HG02973 (cell line): ENCODE measurements around the gene HACD3.
"Not testable (repeated sequence)": the region's sequence is repeated elsewhere in the genome, so short reads cannot be mapped to it uniquely, and the experiment has no call there.

Experiments used
- ATAC-seq: cut with Tn5 transposase; IDR thresholded peaks from one replicate; pipeline ENCODE4 v1.9.1; 2021; ENCODE audit warnings: moderate library complexity; ENCODE audit not compliant: unreplicated experiment

The HACD3 gene

DNA sequence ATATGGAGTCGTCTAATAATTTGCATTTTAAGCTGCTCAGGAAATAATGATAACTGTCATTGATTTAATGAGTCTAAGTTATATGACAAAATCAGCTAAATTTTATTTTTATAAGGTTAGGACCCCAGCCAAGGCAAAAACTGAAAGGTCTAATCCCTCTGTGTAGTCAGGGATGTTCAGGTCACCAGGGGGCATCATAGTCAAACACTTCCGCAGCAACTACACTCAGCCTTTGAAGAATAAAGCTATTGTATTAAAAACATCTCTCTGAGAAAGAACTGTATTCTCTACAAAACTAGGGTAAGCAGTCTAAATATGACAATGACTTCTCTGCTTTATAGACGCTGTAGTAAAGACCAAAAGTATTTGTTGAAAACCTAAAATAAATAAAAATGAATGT is 65.7 kb downstream of the HACD3 start:
- no peak for ATAC-seq

DNA sequence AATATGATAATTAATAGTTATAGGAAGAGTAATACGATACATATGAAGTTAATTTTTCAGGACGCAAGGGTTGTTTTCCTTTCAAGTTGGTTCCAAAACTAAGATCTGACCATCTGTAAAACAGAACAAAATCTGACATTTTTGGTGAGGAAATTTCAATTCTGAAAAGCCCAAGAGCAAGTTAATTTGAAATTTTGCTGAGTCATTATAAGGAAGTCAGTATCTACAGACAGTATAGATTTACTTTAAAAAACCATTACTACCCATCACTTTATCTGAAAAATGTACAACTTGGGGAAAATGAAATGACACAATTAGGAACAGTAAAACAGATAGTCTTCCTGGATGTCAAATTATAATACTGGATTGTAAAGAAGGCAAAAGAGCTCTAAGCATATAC is 68.2 kb downstream of the HACD3 start:
- no peak for ATAC-seq

DNA sequence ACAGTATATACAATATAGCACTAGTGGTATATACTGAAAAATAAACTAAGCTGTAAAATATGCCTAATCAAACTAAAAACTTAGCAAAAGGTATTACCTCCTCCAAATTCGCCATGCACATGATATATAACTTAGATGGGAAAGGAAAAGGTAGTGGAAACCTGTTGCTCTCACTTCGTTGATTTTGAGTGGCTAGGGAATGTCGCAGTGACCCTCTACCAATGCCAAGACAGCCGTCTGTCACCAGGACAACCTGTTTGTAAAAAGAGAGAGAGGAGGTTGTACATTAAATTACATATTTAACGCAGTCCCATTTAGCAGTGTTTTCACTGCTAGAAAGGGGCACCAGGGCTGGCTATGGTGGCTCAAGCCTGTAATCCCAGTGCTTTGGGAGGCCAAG is 69.4 kb downstream of the HACD3 start:
- ATAC-seq: no peak

DNA sequence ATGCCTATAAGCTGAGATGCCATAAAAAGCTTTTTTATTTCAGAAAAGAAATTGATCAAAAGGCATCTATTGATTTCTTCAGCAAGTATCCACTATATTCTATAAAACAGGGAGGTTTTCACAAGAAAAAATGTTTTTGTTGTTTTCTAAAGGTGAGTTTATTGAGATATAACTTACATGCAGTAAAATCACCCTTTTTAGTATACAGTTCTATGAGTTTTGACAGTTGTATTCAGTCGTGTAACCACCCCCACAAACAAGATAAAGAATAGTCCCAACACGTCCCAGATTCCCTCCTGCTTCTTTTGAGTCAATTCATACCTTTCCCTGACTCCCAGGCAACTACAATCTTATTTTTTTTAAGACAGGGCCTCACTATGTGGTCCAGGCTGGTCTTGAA is 72.9 kb downstream of the HACD3 start:
- no peak for ATAC-seq

DNA sequence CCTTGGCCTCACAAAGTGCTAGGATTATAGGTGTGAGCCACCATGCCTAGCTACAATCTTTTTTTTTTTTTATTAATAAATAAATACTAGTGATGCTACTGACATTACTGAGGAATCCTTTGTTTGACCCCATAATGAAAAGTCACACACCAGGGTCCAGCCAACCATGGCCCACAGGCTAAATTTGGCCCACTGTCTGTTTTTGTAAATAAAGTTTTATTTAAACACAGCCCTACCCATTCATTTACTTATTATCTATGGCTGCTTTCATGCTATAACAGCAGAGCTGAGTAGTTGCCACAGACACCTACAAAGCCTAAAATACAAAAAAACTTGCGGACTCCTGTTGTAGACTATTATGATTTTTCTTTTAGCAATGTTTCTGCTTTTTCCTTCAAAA is 73.3 kb downstream of the HACD3 start:
- no peak for ATAC-seq

DNA sequence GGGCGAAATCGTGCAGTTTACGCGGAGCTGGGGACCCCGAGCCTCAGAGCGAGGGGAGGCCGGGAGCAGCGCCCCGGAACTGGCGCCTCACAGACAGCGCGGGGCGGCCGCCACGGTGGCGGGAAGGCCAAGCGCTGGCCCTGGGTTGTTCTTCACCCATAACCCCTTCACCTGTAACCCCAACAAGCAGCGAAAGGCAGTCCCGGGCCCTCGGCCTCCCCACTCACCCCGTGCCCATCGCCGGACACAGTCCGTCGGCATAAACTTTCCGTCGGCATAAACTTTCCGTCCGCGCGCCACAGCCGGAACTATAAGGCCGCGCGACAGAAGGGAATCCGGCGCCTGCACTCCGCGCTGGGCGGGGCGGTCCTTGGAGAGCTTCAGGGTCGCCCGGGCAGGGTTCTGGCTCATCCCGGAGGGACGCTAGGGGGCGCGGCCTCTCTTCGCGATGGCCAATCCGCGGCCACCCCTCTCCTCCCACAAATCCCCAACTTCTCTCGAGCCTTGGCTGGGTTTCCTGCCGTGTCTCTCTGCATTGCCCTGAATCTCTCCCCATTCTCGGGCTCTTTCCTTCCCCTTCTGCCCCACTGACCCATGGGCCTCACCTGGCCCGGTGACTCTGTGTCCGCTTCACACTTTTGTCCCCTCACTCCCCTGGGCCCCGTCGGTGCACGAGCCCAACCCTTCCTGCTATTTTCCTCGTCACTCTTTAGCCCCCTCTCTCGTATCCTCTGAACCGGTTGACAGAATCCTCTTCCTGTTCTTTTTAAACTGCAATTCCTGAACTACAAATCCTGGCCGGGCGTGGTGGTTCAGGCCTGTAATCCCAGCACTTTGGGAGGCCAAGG is 80.8 kb downstream of the HACD3 start, which contains the start of gene INTS14:
INTS14 (minus strand) TSS at position 261 of the 848 bp plus-strand sequence. CDS start 3,751 bp downstream, outside the sequence.
- ATAC-seq: peak; percentile 95

DNA sequence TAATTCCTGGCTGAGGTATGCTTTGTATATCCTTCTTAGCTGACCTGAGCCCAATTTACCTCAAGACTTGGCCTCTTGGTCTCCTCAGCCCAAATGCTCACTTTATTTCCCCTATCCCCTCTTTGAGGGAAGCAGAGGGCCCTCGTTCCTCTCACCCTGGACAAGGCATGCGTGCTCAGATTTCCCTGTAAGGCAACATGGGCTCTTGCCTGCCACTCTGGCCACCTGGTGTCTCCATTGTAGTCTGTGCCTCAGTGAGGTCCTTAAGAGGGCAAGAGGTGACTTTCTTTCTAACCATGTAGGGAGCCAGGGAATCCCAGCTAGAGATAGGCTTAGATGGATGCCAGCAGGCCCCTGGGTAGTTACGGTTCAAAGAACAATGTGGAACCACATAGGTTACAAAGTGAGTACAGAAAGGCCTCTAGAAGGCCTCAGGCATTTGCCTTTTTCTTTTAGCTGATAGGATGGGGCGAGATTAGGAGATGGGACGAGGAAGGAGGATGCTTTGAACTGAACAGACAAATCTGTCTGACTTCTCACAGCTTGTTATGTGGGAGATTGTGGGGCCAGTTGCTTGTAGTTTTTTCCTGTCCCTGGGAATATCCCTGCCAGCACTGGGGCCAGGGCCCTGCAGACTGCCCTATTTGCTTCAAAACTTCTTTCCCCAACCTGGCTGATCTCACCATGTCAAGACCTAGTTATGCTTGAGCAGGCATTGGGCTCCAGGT is 81.8 kb downstream of the HACD3 start:
- no peak for ATAC-seq

DNA sequence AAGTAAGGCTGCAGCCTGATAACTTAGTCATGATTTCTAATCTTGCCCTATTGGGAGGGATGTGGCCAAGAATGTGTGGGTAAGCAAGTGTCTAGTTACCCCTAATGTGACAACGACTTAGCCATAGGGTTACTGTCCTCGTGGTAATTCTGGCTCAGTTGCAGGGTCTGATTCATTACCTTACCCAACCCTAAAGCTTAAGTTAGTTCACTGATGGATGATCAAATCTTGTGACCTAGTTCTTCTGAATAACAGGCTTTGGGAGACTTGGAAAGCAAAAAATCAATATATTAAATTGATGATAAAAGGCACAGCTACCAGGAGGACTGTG is 82.3 kb downstream of the HACD3 start:
- no peak for ATAC-seq

DNA sequence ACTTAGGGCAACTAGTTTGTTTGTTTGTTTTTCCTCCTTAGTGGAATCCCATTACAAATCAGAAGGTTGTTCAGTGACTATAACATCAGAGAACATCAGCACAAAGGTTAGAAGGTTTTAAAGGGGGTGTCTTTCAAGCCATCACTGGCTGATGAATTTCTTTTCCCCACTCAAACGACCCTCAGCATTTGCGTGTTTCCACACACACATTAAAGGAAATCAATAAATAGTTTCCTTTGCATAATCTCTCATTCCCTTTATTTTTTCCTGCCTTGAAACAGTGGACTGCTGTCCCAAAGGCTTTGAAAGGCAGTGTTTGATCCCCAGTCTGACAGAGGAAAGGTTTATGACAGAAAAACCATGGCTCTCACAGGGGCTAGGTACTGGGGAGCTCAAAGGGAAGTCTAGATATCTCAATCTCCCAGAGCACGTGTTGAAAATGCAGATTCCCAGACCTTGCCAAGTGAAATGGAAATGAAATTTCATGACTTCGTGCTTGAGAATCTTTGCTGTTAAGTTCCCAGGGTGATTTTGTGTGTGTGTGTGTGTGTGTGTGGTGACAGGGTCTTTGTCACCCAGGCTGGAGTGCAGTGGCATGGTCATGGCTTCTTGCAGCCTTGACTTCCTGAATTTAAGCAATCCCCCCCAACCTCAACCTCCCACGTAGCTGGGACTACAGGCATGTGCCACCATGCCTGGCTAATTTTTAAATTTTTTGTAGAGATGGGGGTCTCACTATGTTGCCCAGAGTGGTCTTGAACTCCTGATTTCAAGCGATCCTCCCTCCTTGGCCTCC is 82.9 kb downstream of the HACD3 start:
- no peak for ATAC-seq

DNA sequence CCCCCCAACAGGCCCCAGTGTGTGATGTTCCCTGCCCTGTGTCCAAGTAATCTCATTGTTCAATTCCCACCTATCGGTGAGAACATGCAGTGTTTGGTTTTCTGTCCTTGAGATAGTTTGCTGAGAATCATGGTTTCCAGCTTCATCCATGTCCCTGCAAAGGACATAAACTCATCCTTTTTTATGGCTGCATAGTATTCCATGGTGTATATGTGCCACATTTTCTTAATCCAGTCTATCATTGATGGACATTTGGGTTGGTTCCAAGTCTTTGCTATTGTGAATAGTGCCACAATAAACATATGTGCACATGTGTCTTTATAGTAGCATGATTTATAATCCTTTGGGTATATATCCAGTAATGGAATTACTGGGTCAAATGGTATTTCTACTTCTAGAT is 85.6 kb downstream of the HACD3 start:
- ATAC-seq: not testable (repeated sequence)

DNA sequence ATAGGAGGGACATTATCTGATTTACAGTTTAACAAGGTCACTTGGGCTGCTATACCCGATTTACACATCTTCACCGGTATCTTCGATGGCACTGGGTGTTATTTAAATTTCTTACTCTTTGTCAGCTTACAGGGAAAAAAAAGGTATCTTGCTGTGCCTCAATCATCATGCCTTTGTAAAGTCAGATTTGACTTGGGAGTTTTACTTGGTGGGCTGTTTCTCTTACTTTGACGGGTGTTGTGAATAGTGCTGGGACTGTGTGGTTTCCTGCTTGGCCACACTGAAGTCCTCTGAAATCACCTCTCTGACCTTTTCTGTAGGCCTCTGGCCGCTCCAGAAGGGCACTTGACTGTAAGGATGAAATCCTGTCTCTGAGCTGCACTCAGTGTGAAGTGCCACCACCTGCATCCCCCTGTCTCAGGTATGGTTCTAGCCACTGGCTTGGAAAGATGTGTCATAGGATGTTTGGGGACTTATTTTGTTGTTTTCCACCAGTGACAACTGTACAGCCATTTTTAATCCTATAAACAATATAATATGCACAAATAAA is 88.4 kb downstream of the HACD3 start:
- no peak for ATAC-seq

DNA sequence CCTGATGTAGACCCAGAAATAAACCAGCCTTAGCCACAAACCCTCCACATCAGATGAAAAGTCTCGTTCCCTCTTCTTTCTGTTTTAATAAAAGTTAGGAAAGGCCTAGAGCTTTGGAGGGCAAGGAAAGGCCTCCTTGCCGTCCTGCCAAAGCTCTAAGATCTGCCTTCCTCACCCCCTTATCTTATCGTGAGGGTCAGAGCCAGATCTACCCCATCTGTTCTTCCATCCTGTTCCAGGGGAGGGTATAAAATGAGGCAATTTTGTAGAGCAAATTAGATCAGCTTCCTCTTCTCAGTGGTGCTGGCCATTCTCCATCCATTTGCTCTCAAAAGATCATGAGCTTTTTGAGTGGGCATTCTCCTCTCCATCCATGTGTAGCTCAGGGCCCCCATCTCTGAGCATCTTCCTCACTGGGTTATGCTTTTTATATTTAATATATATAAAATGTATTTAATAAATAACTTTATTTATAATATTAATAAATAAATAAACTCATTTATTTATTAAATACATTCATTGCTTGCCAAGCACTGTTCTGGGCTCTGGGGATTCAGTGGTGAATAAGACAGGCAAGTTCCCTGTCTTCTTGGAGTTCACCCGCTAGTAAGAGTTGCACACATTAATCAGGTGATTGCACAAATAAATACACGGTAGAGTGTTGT is 89.5 kb downstream of the HACD3 start:
- ATAC-seq: no peak

DNA sequence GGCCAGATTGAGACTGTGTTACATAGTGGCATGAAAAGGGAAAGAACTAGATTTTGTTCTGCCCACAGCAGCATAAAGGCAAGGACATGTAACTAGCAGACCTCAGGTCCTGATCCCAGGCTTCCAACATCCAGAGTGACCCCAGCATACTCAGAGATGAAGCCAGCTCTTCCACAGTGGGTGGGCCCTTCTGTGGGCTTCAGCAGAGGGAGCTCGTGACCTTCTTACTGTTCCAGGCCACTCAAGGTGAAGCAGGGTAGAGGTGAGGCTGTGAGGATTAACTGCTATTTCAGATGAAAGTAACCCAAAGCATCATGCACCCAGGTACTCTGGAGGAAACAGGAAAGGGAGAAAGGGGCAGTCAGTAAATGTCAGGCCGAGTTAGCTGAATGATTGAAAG is 90.6 kb downstream of the HACD3 start:
- ATAC-seq: no peak

DNA sequence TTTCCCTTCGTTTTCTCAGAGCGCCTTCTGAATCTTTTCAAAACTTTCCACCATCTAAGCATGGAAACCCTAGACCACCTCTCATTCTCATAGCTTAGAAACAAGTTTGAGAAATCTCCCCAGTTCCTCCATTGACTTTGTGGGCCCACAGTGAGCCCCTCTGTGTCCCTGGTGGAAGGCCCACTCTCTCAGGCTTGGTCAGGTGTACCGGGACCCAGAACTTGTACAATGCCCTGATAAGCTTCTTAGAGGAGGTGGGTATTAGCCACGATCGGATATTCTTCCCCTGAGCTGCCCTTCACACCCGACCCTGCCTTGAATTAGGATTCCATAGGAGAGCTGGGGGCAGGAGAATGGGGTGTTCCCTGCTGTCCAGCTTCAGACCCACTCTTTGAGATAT is 91.4 kb downstream of the HACD3 start, which contains the start of gene SLC24A1:
SLC24A1 (plus strand) TSS at position 301 of the 400 bp plus-strand sequence. CDS start 2,143 bp downstream, outside the sequence.
- ATAC-seq: no peak

DNA sequence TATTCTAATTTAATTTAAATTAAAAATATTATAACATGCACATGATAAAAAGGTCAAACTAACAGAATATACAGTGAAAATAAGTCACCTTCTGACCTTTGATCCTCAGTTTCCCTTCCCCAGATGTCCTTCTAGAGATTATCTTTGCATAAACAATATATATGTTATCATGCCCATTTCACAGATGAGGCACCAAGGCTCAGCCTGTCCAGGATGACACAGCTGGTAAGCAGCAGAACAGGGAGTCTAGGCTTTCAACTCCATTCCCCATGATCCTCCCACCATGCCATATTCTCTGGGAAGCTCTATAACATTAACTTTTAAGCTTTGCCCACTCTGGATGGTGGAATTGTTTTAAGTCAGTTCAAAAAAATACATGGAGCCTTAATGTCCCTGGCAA is 92.8 kb downstream of the HACD3 start:
- no peak for ATAC-seq

DNA sequence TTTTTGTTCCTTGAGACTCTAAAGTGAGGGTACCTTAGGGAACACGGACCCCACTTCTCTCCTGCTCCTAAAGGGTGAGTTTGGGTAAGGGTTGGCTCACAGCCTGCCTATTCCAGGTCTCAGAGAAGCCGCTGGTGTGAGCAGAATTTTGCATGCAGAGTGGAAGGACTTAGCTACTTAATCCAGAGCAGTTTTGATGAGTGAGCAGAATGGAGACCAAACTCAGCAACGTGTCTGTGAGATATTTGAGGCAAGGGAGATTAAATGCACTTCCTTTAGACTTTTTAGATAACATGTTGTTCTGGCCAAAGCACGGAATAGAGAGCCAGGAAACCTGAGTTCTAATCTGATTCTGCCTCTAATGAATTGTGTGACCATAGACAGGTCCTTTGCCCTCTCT is 96.6 kb downstream of the HACD3 start:
- ATAC-seq: no peak
